Urinary bladder (tissue), 4 donors: ENCODE results near the gene RPL12. TPM values are rescaled to one million over a fixed set of nuclear protein-coding genes. Genes with fewer than 3 reads are reported as not detected.
"Not testable (repeated sequence)": the region's sequence is repeated elsewhere in the genome, so short reads cannot be mapped to it uniquely, and the experiment has no call there.

Experiments used
- DNase-seq: peaks from one replicate; pipeline ENCODE4 v3.0.0-alpha.2; 2015; ENCODE audit errors: extremely low spot score
- H3K27ac ChIP-seq: one replicate; pipeline ENCODE4 v1.5.1; 2013; ENCODE audit warnings: low read depth, mild to moderate bottlenecking, moderate library complexity
- H3K36me3 ChIP-seq: one replicate; pipeline ENCODE4 v1.6.1; 2013; ENCODE audit warnings: mild to moderate bottlenecking, moderate library complexity; ENCODE audit not compliant: insufficient read depth
- H3K4me1 ChIP-seq: one replicate; pipeline ENCODE4 v1.6.1; 2013; ENCODE audit warnings: mild to moderate bottlenecking, moderate library complexity; ENCODE audit not compliant: insufficient read depth
- H3K4me3 ChIP-seq: one replicate; pipeline ENCODE4 v1.5.1; 2013; ENCODE audit warnings: low read depth, low read length
- WGBS: extraction: QIAGEN DNeasy Blood & Tissue Kit; methylation state at CpG from one replicate; pipeline ENCODE4 v1.1.7; 2013; 5-methylcytosine and 5-hydroxymethylcytosine counted together
- polyA plus RNA-seq: library from polyadenylated mRNA; stranded (reverse); fragments of 200-250 nt; gene quantifications from one replicate; pipeline ENCODE4 v1.2.3, GENCODE V29; 2013
- total RNA-seq: library from RNA; depleted of rRNA; stranded (reverse); fragments of >200 nt; gene quantifications from one replicate; pipeline ENCODE4 v1.2.3, GENCODE V29; 2014
- donor health status: healthy with polysubstance abuse.
- donor health status: healthy.

Gene RPL12
- total and polyA plus RNA-seq, 2 donors, result 973 to 3,354 TPM

DNA sequence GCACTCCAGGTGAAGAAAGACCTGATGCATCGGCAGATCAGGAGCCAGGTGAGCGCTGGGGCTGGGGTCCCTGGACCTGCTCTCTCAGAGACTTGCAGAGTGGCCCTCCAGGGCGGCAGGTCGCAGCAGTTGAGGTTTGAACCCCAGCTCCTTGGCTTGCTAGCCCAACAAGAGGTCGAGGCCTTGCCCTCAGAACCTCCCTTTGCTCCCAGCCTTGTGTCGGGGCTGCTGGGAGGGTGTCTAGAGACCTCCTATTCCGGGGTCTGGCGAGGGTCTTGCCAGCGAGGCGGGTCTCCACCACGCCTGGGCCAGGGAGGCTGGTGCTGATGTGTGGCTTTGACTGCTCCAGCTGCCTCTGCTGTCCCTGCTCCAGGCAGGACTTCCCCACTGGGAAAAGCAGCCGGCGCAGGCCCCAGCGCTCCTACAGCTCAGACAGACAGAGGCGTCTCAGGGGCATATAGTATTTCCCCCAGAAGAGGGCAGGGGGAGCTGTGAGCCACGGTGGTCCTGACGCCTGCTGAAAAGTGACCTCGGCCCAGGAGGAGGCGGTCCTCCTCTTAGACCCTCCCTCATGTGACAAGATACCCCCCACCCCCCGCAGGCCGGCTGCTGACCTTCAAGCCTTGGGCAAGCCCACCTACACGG, 38.4 kb upstream of the RPL12 start:
- no peaks in the 10 kb centered on the region for H3K36me3 ChIP-seq
- H3K4me3 ChIP-seq, result no peak overlapping the region
- DNase-seq, result no peak
- 80% methylated on average over 22 of the region's 22 CpGs for WGBS
- no peak overlapping the region for H3K27ac ChIP-seq
- no peaks in the 10 kb centered on the region for H3K4me1 ChIP-seq

GRCh38 chr9:127488946-127489345, 37.7 kb upstream of the RPL12 start:
- Histone ChIP-seq H3K27ac (no peak overlapping the region), H3K36me3 (no peaks in the 10 kb centered on the region), H3K4me1 (no peaks in the 10 kb centered on the region), H3K4me3 (no peak overlapping the region)
- 83% methylated on average over 8 of the region's 8 CpGs for WGBS
- no peak for DNase-seq

GRCh38 chr9:127485995-127486394, 34.8 kb upstream of the RPL12 start:
- Histone ChIP-seq H3K27ac (no peak overlapping the region), H3K4me3 (no peak overlapping the region), H3K36me3 (no peaks in the 10 kb centered on the region), H3K4me1 (no peaks in the 10 kb centered on the region)
- no peak for DNase-seq
- 86% methylated on average over 11 of the region's 11 CpGs for WGBS

DNA sequence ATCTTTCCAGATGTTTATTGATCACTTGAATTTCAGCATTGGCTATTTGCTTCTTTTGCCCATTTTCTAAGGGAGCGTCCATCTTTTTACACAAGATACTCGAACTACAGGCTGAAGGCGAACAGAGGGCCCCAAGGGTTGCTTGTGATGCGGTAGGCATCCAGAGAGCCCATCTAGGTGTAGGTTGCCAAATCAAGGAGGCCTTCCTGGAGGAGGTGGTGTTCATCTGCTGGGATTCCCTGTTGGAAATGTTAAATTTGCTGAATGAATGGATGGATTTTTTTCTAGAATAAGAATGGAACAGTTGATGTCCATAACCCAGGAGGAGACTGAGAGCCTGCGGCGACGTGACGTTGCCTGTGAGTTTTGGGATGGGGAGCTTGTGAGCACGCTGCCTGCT, 31.5 kb upstream of the RPL12 start:
- Histone ChIP-seq H3K4me1 (no peaks in the 10 kb centered on the region), H3K4me3 (no peak overlapping the region), H3K27ac (no peak overlapping the region), H3K36me3 (no peaks in the 10 kb centered on the region)
- DNase-seq, result no peak
- WGBS, result 96% methylated on average over 9 of the region's 9 CpGs

- 83% methylated on average over 17 of the region's 17 CpGs for WGBS
- Histone ChIP-seq H3K36me3 (no peaks in the 10 kb centered on the region), H3K4me3 (no peak overlapping the region)
These were observed 28.4 kb upstream of the RPL12 start for GRCh38 chr9:127479507-127480081.

DNA sequence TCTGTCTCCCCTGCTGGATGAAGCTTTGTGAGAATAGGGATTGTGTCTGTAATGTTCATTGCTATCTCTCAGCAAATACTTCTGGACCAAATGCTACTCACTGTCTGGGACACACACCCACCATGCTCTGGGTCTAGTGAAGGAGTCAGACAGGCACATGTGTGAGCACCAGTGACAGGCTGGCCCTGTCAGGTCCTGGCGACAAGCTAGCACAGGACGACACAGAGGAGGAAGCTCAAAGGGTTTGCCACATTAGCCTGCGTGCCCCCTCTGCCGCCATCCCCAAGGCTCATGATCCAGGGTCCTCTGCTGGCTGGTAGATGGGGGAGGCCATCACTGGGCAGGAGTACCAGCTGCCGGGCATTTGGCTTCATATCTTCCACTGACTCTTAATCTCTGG, 23.4 kb upstream of the RPL12 start:
- H3K4me1 ChIP-seq, result no peaks in the 10 kb centered on the region
- no peak overlapping the region for H3K4me3 ChIP-seq
- WGBS, result 91% methylated on average over 5 of the region's 5 CpGs
- no peak for DNase-seq
- H3K27ac ChIP-seq, result no peak overlapping the region
- H3K36me3 ChIP-seq, result no peaks in the 10 kb centered on the region

More at GRCh38 chr9:127479507-127480081, 28.4 kb upstream of the RPL12 start:
- H3K27ac ChIP-seq, result no peak overlapping the region
- DNase-seq, result no peak
- H3K4me1 ChIP-seq, result no peaks in the 10 kb centered on the region

- Histone ChIP-seq H3K27ac (no peak overlapping the region), H3K4me1 (no peaks in the 10 kb centered on the region), H3K36me3 (no peaks in the 10 kb centered on the region), H3K4me3 (no peak overlapping the region)
- DNase-seq, result no peak
- WGBS, result 91% methylated on average over 4 of the region's 4 CpGs
These were observed 22.7 kb upstream of the RPL12 start for GRCh38 chr9:127473932-127474331.

DNA sequence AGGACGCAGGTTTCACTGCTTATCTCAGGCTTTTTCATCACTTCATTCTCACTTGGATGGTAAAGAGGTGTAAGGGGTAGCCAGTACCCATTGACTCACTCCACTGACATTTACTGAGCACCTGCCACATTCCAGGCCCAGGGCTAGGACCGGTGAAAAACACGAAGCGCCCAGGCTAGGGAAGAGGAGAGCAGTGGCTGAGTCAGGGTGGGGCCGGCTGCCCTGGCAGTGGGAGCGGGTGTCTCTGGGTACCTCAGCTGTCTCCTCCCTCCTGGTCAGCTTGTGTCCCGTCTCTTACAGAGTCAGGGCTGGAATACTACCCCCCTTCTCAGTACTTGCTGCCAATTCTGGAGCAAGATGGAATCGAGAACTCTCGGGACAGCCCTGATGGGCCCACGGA, 22.3 kb upstream of the RPL12 start:
- H3K4me1 ChIP-seq, result no peaks in the 10 kb centered on the region
- H3K36me3 ChIP-seq, result no peaks in the 10 kb centered on the region
- no peak overlapping the region for H3K4me3 ChIP-seq
- H3K27ac ChIP-seq, result no peak overlapping the region
- DNase-seq, result no peak
- 87% methylated on average over 10 of the region's 10 CpGs for WGBS

GRCh38 chr9:127470662-127471061, 19.5 kb upstream of the RPL12 start:
- H3K36me3 ChIP-seq, result no peaks in the 10 kb centered on the region
- WGBS, result 85% methylated on average over 3 of the region's 3 CpGs
- no peak for DNase-seq

DNA sequence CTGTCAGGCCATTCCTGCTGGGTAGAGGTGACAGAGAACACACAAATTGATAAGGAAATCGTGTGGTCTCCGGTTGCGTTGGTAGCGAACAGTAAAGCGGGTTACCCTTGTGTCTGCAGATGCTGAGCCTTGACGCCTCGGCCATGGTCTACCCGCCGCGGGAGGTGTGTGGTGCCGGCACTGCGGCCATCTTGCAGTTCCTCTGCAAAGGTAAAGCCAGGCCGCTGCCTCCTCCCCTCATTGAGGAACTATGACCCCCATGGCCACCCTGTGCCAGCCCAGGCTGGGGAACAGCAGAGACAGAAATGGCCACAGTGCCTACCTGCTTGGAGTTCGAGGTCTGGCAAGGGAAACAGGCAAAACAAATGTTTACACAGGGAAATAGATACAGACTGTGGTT, 16.4 kb upstream of the RPL12 start:
- DNase-seq, result no peak
- Histone ChIP-seq H3K36me3 (no peaks in the 10 kb centered on the region), H3K4me3 (no peak overlapping the region), H3K4me1 (no peaks in the 10 kb centered on the region), H3K27ac (no peak overlapping the region)
- WGBS, result 91% methylated on average over 14 of the region's 14 CpGs

More at GRCh38 chr9:127470662-127471061, 19.5 kb upstream of the RPL12 start:
- no peak overlapping the region for H3K27ac ChIP-seq
- no peak overlapping the region for H3K4me3 ChIP-seq
- H3K4me1 ChIP-seq, result no peaks in the 10 kb centered on the region

DNA sequence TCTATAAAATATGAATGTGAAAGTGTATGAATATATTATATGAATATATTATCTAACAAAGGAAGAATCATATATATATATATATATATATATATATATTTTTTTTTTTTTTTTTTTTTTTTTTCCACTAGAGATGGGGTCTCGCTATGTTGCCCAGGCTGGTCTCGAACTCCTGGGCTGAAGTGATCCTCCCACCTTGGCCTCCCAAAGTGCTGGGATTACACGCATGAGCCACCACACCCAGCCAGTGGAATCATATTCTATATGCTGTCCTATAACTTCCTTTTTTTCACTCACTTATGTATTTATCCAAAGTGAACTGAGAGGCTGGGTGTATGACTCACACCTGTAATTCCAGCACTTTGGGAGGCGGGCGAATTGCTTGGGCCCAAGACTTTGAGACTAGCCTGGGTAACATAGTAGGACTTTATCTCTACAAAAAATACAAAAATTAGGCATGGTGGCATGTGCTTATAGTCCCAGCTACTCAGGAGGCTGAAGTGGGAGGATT, 15.3 kb upstream of the RPL12 start:
- not testable (repeated sequence) for H3K4me3 ChIP-seq, H3K27ac ChIP-seq, H3K36me3 ChIP-seq, H3K4me1 ChIP-seq, DNase-seq
- WGBS, result 98% methylated on average over 5 of the region's 5 CpGs

GRCh38 chr9:127463911-127464310, 12.7 kb upstream of the RPL12 start:
- H3K4me1 ChIP-seq, result no peaks in the 10 kb centered on the region
- H3K4me3 ChIP-seq, result no peak overlapping the region
- WGBS, result 49% methylated on average over 7 of the region's 7 CpGs
- H3K36me3 ChIP-seq, result peaks cover 2% of the 10 kb centered on the region
- H3K27ac ChIP-seq, result no peak overlapping the region
- DNase-seq, result no peak

GRCh38 chr9:127463382-127463781, 12.2 kb upstream of the RPL12 start:
- peaks cover 2% of the 10 kb centered on the region for H3K36me3 ChIP-seq
- no peak for DNase-seq
- 71% methylated on average over 3 of the region's 3 CpGs for WGBS
- no peak overlapping the region for H3K27ac ChIP-seq
- no peaks in the 10 kb centered on the region for H3K4me1 ChIP-seq
- H3K4me3 ChIP-seq, result no peak overlapping the region

DNA sequence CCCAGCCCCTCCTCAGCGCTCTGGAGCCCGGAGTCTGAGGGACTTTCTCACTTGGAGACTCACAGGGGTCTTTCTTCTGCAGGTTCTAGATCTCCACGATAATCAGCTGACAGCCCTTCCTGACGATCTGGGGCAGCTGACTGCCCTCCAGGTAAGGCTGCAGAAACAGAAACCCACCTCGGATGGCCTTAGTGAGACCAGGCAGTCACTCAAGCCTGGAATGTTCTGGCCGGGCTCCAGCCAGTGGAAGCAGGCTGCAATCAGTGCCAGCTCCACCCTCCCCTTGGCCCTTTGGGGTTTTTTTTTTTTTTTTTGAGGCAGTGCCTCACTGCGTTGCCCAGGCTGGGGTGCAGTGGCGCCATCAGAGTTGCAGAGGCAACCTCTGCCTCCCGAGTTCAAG, 7.7 kb upstream of the RPL12 start:
- WGBS, result 77% methylated on average over 9 of the region's 9 CpGs
- no peak for DNase-seq
- Histone ChIP-seq H3K4me1 (no peaks in the 10 kb centered on the region), H3K36me3 (peaks cover 2% of the 10 kb centered on the region), H3K27ac (no peak overlapping the region), H3K4me3 (no peak overlapping the region)
